ENCODE results near the gene HINFP.
"Not testable (repeated sequence)": the region's sequence is repeated elsewhere in the genome, so short reads cannot be mapped to it uniquely, and the experiment has no call there.

GRCh38 chr11:119184399-119184798 is 63.0 kb downstream of the HINFP start:
- not testable (repeated sequence) for TF ChIP-seq CTCF, POLR2A (IDR thresholded peaks at IDR 0.05)

Measured in tibial nerve (tissue), 3 donors.